HG02678 (cell line): ENCODE data around the gene NR1I3.
"Not testable (repeated sequence)": the region's sequence is repeated elsewhere in the genome, so short reads cannot be mapped to it uniquely, and the experiment has no call there.

Experiments
- ATAC-seq: cut with Tn5 transposase; IDR thresholded peaks from one replicate; pipeline ENCODE4 v1.9.1; 2021; ENCODE audit warnings: mild to moderate bottlenecking, moderate library complexity; ENCODE audit not compliant: unreplicated experiment

The NR1I3 gene

DNA sequence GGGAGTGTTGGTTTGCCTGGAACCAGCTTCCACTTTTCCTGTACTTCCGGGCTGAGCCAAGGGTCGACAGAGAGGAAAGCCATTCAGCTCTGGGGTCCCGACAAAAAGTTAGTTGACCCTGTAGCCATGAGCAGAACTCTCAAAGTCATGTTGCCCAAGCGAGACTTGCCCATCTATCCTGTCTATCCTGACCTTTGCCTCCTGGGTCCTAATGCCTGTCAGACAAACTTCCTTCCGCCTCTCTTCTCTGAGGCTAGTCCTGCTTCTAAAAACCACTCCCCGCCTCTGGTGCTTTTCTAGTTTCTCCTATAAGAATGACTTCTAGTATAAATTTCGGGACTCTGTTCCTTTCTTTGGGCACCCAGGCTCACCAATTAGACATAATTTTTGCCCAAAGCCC lies 12.8 kb upstream of the NR1I3 start:
- ATAC-seq = no peak

GRCh38 chr1:161250100-161250499 lies 12.1 kb upstream of the NR1I3 start:
- not testable (repeated sequence) for ATAC-seq

GRCh38 chr1:161244888-161245287 lies 6.9 kb upstream of the NR1I3 start:
- no peak for ATAC-seq

- ATAC-seq = no peak
These were observed 4.3 kb upstream of the NR1I3 start for GRCh38 chr1:161242313-161242712.

DNA sequence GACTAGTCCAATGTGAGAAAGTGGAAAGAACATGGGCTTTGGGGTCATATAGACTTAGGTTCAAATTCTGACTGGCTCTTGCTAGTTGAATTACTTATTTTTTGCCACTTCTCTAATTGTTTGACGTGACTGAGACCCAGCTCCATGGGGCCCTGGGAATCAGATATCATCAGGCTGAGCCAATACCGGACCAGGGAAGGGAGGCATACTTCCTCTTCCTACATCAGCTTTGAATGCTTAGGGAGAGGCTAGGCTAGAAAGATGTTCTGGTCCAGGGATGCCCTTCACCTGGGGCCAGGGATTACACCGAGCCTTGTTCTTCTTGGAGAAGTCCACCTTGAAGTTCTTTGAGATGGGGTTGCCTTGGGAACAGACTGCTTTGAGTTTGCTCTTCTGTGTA lies 3.7 kb upstream of the NR1I3 start:
- no peak for ATAC-seq

GRCh38 chr1:161235957-161236775 lies 1.8 kb downstream of the NR1I3 start:
- no peak for ATAC-seq

DNA sequence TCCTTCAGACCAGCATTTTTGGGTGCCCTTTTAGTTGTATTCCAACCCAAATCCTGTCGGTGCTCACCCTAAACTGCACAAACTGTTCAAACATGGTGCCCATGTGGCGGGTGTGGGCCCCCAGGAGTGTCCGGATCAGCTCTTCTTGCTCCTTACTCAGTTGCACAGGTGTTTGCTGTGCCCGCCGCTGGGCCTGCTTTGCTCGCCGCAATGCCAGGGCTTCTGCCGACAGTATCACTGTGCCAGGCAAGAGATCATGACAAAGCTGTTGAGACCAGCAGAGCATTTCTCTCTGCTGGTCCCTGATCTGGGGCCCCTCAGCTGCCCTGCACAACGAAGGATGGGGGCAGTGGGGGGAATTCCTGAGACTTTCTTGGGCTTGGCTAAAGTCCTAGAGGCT lies 4.9 kb downstream of the NR1I3 start:
- no peak for ATAC-seq

- ATAC-seq = no peak
These were observed 7.2 kb downstream of the NR1I3 start for GRCh38 chr1:161230762-161231161.

DNA sequence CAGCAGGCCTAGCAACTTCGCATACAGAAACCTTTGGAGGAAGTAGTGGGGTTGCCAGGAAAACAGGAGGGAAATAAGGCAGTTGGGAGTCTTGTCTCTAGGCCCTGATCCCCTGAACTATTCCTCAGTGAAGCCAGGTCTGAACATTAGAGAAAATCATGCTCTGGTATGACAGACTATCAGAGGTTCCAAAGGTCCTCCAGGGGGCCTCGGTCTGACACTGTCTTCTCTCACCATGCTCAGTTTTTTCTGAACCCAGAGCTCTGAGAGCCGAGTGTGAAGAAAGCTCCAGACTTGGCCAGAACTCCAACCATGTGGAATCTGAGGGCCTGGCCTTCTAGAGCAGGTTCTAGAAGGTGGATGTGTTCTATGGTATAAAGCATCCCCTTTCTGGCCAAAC lies 8.1 kb downstream of the NR1I3 start:
- ATAC-seq = no peak

- no peak for ATAC-seq
These were observed 10.0 kb downstream of the NR1I3 start for GRCh38 chr1:161228032-161228431.

- ATAC-seq = peak; percentile 32
These were observed 10.7 kb downstream of the NR1I3 start for GRCh38 chr1:161227196-161227871.

DNA sequence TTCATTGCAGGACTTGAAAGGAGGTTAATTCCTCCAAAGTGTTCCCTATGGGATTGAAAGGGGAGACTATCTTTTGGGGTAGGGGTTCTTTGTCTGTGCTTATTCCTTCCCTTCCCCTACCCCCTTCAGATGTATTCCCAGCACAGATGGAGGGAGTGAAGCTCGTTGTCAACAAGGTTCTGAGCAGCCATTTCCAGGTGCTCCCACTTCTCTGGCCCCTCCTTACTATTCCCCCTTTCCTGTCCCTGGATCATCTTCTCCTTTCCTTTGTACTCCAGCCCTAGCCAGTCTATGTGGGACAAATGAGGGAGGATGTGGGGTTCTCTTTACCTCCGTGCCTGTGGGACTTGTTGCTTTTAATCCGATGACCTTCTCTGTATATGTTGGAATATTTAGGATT lies 11.2 kb downstream of the NR1I3 start:
- no peak for ATAC-seq

DNA sequence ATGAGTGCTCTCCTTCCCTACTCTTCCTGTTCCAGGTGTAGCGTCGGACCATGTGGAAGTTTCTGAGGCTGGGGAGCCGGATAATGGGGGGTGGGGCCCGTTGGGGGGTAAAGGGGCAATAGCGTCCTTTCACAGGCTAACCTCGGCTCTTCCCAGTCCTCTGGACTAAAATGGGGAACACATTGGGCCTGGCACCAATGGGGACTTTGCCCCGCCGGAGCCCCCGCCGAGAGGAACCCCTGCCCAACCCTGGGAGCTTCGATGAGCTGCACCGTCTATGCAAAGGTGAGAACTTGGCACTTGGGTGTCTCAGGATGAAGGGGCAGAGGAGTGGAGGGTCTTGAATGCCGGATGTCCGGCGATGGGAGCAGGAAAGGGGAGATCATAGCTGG lies 11.7 kb downstream of the NR1I3 start:
- no peak for ATAC-seq

GRCh38 chr1:161225534-161226319 lies 12.3 kb downstream of the NR1I3 start, which contains the start of gene TOMM40L:
Gene TOMM40L, plus strand, starts transcription at chr1:161226060. Its CDS starts 430 bp downstream, at chr1:161226490.
- ATAC-seq = peak; percentile 97

- no peak for ATAC-seq
These were observed 12.8 kb downstream of the NR1I3 start for GRCh38 chr1:161225178-161225533.

DNA sequence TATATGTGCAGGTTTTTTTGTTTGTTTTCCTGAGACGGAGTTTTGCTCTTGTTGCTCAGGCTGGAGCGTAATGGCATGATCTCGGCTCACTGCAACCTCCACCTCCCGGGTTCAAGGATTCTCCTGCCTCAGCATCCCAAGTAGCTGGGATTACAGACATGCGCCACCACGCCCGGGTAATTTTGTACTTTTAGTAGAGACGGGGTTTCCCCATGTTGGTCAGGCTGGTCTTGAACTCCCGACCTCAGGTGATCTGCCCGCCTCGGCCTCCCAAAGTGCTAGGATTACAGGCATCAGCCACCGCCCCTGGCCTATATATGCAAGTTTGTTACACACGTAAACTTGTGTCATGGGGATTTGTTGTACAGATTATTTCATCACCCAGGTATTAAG lies 13.3 kb downstream of the NR1I3 start:
- ATAC-seq = not testable (repeated sequence)

DNA sequence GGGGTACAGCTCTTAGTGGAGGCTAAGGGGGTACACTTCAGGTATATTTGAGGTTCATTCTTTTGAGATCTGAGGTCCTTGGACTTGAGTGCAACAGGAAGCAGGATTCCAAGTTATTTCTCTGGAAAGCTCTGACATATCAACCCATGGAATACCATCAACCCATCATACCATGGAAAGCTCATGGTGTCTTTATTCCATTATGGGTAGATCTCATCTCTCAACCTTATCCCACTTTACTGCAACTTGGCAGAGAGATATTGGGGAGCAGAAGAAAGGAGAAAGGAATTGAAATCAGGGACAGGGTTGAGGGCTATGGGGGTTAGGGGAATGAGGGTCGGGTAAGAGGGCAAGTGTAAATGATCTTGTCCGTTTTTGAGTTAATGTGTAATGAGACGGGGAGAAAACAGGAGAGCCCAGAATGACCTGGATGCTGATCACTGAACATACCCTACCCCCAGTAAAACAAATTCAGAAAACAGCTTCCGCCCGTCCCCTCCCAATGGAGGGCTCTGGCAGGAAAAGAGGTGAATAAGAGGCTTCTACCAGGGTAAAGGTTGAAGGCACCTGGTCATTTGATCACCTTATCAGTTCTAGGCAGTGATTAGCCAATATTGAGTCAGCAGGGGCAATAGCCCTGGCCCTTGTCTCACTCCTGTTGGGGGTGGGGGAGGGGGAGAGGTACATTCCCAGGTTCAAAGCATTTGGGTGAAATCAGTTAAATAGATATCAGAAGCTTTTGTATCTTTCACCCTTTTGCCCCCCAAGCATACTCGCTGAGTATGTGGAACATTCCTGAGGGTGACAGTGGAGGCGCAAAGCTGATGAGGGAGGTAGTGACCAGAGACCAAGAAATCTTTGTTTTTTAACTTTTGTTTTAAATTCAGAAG lies 14.0 kb downstream of the NR1I3 start:
- ATAC-seq = no peak

DNA sequence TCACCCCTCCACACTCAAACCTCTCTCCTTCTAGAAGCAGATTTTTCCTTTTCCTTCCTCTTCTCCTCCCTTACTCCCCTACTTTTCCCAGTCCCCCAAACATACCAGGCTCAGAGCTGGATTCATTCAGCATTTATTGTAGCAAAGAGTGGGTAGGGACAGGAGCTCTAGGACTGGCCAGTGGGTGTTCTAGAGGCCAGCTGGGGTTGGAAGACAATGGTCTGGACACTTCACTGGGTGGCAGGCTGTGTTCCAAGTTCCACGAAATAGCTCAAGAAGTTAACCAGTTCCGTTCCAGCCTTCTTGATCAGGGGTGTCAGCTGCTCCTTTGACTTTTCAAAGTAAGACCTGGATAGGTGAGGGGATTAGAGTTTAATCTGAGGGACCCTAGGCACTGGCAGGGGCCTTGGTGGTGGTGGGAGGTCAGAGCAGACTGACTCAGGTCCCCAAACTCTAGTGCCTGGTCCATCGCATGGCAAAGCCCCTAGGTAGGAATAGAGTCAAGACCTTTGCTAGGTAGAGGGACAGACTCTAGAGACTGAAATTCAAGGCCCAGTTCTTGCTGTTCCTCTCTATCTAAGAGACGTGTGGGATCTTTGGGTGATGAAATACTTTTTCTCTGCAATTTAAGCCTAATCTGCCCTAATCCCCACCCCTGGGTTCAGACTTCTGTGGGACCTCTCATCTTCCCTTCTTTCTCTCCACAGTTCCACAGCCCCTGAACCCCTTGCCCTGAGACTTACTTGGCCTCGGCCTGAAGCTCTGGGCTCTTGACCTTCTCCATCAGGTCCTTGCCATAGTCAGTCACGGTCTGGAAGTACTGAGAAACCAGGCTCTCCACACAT lies 15.6 kb downstream of the NR1I3 start:
- no peak for ATAC-seq

DNA sequence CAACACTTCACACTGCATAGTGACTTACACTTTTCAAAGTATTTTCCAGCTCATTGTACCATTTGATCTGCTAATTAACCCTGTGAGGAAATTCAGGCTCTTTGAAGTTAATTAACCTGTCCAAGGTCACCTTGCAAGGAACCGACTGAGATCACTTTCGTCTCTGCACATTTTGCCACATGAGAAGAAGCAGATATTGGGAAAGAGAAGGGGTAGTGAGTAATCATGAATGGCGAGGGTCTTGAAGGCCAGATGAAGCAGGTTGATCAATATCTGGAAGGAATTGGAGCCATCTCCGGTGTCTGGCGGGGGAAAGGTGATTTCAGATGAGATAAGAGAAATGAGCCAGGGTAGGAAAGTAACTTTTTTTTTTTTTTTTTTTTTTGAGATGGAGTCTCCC lies 18.0 kb downstream of the NR1I3 start:
- no peak for ATAC-seq
